ENCODE results near the gene PRR19.

DNA sequence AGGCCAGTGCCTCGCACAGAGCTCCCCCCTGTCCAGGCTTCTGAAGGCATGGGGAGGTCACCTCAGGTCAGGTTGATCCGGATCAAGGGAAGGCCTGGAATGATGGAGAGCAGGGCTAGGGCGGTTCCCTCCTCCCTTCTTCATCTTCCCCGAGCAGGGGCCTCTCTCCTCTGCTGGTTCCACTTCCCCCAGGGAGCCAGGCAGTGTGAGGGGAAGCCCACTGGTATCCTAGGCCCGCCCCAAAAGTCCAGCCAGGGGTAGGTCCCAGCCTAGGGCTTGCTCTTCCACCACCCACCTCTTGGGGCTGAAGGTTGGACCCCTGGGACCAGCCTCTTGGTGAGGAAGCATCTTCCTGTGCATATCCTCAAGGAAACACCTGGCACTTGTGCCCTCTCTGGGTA is 16.4 kb upstream of the PRR19 start:
- TF ChIP-seq, protein P1, sequence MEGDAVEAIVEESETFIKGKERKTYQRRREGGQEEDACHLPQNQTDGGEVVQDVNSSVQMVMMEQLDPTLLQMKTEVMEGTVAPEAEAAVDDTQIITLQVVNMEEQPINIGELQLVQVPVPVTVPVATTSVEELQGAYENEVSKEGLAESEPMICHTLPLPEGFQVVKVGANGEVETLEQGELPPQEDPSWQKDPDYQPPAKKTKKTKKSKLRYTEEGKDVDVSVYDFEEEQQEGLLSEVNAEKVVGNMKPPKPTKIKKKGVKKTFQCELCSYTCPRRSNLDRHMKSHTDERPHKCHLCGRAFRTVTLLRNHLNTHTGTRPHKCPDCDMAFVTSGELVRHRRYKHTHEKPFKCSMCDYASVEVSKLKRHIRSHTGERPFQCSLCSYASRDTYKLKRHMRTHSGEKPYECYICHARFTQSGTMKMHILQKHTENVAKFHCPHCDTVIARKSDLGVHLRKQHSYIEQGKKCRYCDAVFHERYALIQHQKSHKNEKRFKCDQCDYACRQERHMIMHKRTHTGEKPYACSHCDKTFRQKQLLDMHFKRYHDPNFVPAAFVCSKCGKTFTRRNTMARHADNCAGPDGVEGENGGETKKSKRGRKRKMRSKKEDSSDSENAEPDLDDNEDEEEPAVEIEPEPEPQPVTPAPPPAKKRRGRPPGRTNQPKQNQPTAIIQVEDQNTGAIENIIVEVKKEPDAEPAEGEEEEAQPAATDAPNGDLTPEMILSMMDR (conservative IDR thresholded peaks at IDR 0.05), result no peak
- TF ChIP-seq ZFX (IDR thresholded peaks at IDR 0.05), result no peak

Measured in C4-2B (cell line).